ENCODE measurements around the gene ZBTB6. TPM values are rescaled to one million over a fixed set of nuclear protein-coding genes. Genes with fewer than 3 reads are reported as not detected.

Gene ZBTB6
- total and polyA plus RNA-seq, 2 of the 13 experiments (the other 11 are each of a cell fraction or from before 2014, with no cell fraction given), result 3.7 to 7.1 TPM

DNA sequence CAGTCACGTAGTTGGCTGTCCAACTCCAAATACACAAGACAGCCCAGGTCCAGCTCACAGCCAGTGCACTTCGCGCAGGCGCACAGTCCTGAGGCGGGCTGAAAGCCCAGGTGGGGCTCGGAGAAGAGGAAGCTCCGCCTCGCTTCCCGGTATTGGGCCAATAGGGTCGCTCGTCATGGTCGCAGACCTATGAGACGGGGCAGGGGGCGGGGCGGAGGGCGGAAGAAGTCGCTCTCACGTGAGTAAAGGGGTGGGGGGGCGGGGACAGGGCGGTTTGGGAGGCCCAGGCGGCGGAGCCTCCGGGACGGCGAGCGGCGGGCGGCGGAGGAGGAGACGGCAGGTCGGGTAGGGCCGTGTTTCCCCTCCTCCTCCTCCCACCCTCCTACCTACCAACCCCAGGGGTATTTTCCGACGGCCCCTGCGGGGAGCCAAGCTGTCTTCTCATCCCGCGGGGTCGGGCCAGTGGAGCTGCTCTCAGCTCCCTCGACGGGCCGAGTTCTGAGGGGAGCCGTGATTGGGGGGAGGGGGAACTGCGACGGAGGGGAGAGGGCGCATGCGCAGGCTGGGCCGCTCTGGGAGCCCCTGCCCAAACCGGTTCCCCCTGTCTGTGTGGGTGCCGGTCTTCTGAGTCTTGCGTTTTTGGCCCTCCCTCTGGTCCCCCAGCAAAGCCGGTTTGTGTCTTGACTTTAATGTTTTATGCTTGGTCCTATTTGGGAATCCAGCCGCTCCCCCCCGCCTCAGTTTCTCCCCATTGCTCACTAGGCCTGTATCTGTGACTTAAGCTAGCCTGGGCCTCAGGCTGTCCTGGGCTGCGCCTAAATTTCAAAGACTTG lies 27.8 kb upstream of the ZBTB6 start, which contains the start of gene RABGAP1 (continued):
- peak; percentile 53; the same call in 1 of the 2 replicates for TF ChIP-seq MTERF4 (CRISPR knock-in tag; IDR thresholded peaks at IDR 0.05)
- no peak; the same call in 1 of the 2 replicates for TF ChIP-seq ZNF256 (CRISPR knock-in tag; conservative IDR thresholded peaks at IDR 0.05)
- no peak for TF ChIP-seq SATB2 (CRISPR knock-in tag; IDR thresholded peaks at IDR 0.05)
- TF ChIP-seq, protein P1, sequence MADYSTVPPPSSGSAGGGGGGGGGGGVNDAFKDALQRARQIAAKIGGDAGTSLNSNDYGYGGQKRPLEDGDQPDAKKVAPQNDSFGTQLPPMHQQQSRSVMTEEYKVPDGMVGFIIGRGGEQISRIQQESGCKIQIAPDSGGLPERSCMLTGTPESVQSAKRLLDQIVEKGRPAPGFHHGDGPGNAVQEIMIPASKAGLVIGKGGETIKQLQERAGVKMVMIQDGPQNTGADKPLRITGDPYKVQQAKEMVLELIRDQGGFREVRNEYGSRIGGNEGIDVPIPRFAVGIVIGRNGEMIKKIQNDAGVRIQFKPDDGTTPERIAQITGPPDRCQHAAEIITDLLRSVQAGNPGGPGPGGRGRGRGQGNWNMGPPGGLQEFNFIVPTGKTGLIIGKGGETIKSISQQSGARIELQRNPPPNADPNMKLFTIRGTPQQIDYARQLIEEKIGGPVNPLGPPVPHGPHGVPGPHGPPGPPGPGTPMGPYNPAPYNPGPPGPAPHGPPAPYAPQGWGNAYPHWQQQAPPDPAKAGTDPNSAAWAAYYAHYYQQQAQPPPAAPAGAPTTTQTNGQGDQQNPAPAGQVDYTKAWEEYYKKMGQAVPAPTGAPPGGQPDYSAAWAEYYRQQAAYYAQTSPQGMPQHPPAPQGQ (CRISPR knock-in tag; IDR thresholded peaks at IDR 0.05; ENCODE audit: borderline replicate concordance), result no peak
- no peak; the same call in 1 of the 2 replicates for TF ChIP-seq THAP11 (CRISPR knock-in tag; IDR thresholded peaks at IDR 0.05)
- TF ChIP-seq ZFP37 (CRISPR knock-in tag; IDR thresholded peaks at IDR 0.05; ENCODE audit: borderline replicate concordance), result no peak
- TF ChIP-seq NR0B2 (CRISPR knock-in tag; IDR thresholded peaks at IDR 0.05), result peak; percentile 33; the same call in 1 of the 2 replicates
- TF ChIP-seq NFKBIZ (CRISPR knock-in tag; IDR thresholded peaks at IDR 0.05), result no peak
- no peak for TF ChIP-seq SMARCE1 (IDR thresholded peaks at IDR 0.05; ENCODE audit: borderline replicate concordance)
- TF ChIP-seq EED (CRISPR knock-in tag; IDR thresholded peaks at IDR 0.05), result no peak
- TF ChIP-seq NR2C2 (CRISPR knock-in tag; IDR thresholded peaks at IDR 0.05; ENCODE audit: borderline replicate concordance), result peak; percentile 25; the same call in 1 of the 2 replicates
- no peak for TF ChIP-seq ZNF451 (CRISPR knock-in tag; IDR thresholded peaks at IDR 0.05)
- TF ChIP-seq SRSF4 (IDR thresholded peaks at IDR 0.05; ENCODE audit: low read depth, low read length, poor library complexity, severe bottlenecking), result no peak
- no peak; the same call in 1 of the 2 replicates for TF ChIP-seq TBX2 (CRISPR knock-in tag; IDR thresholded peaks at IDR 0.05; ENCODE audit: borderline replicate concordance)
- no peak for TF ChIP-seq HNF1A (IDR thresholded peaks at IDR 0.05; ENCODE audit: low read depth)
- TF ChIP-seq HNF1A (CRISPR knock-in tag; IDR thresholded peaks at IDR 0.05; ENCODE audit: borderline replicate concordance), result peak; percentile 24; the same call in 1 of the 2 replicates
- TF ChIP-seq FIP1L1 (IDR thresholded peaks at IDR 0.05; ENCODE audit: borderline replicate concordance, insufficient read depth, low read depth, low read length), result no peak

All from HepG2 (cell line).